ENCODE results near the gene C1QTNF8.

The C1QTNF8 gene

DNA sequence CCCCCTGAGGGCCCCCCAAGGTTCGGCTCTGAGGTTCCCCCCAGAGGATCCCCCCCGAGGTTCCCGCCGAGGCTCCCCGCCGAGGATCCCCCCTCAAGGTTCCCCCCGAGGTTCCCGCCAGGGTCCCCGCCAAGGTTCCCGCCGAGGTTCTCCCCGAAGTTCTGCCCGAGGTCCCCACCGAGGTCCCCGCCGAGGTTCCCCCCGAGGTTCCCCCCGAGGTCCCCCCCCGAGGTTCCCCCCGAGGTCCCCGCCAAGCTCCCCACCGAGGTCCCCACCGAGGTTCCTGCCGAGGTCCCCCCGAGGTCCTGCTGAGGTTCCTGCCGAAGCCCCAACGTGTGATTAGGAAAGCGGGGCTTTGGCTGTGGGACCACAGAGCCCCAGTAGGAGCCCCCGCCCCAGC lies 55.7 kb downstream of the C1QTNF8 start:
- DNase-seq, result no peak

DNA sequence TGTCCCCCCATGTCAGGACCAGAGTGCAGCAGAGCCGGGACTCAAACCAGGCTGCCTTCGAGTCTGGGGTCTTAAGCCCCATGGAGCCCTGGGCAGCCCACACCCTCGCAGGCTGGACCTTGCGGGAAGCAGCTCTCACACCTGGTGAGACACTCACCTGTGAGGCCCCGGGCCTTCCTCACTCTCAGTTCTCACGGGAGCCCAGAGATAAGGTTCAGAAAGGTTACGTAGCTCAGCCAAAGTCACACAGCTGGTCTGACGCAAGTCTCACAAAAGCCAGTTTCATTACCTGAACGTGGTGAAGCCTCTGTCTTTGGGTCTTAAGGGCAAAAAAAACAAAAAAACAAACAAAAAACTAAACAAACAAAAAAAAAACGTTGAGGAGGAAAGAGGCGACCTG lies 56.3 kb downstream of the C1QTNF8 start:
- no peak for DNase-seq

DNA sequence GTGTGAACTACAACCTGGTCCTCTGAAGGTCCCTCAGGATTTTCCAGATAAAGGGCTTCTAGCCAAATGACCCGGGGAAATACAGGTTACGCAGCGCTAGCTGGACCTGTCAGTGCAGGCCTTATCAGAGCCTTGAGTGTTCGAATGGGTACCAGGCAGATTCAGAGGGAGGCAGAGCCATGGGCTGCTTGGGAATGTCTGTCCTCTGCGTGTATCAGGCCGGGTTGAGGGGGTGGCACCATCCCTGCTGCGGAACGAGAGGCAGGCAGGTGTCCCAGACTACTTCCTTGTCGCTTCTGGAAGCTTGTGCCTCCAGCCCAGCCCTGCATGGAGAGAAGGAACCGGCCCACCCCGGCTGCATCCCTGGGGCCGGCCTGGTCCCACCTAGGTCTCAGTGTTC lies 57.1 kb downstream of the C1QTNF8 start:
- DNase-seq, result no peak
